CD14-positive monocyte (primary cell): ENCODE results near the gene DNAJB8. TPM values are rescaled to one million over a fixed set of nuclear protein-coding genes. Genes with fewer than 3 reads are reported as not detected.

Source experiments
- DNase-seq, 3 donors: peaks; one replicate each; pipeline ENCODE4 v3.0.0-alpha.2; 2011 to 2022
- H2AFZ ChIP-seq: 2 replicates; pipeline ENCODE4 v1.6.0; 2012; ENCODE audit warnings: mild to moderate bottlenecking, low read depth, low read length, inconsistent platforms; ENCODE audit not compliant: insufficient read depth, poor library complexity, severe bottlenecking
- H3K27ac ChIP-seq, 2 donors: 1 replicate in 1 of 2; 2 replicates in 1 of 2; pipeline ENCODE4 v1.5.1; 2012 to 2013; ENCODE audit warnings: low read length in 2 of 2, control low read depth in 1 of 2, inconsistent platforms in 1 of 2, low read depth in 1 of 2, mild to moderate bottlenecking in 1 of 2
- H3K27me3 ChIP-seq, 2 donors: one replicate each; pipeline versions ENCODE4 v1.6.0 to v1.6.1; 2011 to 2013; ENCODE audit warnings: low read length in 2 of 2; ENCODE audit not compliant: control insufficient read depth in 2 of 2, insufficient read depth in 2 of 2
- H3K36me3 ChIP-seq, 2 donors: replicated peaks in 1 of 2; 1 replicate in 1 of 2; 2 replicates in 1 of 2; pipeline versions ENCODE4 v1.5.1 to v1.6.1; 2012 to 2013; ENCODE audit warnings: low read length in 2 of 2, control low read depth in 1 of 2, inconsistent platforms in 1 of 2, mild to moderate bottlenecking in 1 of 2; ENCODE audit not compliant: insufficient read depth in 2 of 2, control insufficient read depth in 1 of 2
- H3K4me1 ChIP-seq, 2 donors: 1 replicate in 1 of 2; 2 replicates in 1 of 2; pipeline versions ENCODE4 v1.5.1 to v1.6.1; 2012 to 2013; ENCODE audit warnings: low read length in 2 of 2, control low read depth in 1 of 2, inconsistent platforms in 1 of 2, mild to moderate bottlenecking in 1 of 2, moderate library complexity in 1 of 2; ENCODE audit not compliant: insufficient read depth in 2 of 2, control insufficient read depth in 1 of 2
- H3K4me2 ChIP-seq: replicated peaks from 2 replicates; pipeline ENCODE3; 2012; ENCODE audit warnings: low read length, moderate library complexity, mild to moderate bottlenecking; ENCODE audit not compliant: poor library complexity, severe bottlenecking; ENCODE audit errors: extremely low read depth
- H3K4me3 ChIP-seq, 3 experiments: fragments of 200-600 bp in 1 of 3; sonication (generic) in 1 of 3; replicated peaks in 1 of 3; 1 replicate in 2 of 3; 2 replicates in 1 of 3; pipeline ENCODE4 v1.5.1; 2011 to 2013; ENCODE audit warnings: low read length in 3 of 3, mild to moderate bottlenecking in 3 of 3, control low read depth in 2 of 3, low read depth in 2 of 3, inconsistent platforms in 1 of 3, moderate library complexity in 1 of 3
- H3K79me2 ChIP-seq: 2 replicates; pipeline ENCODE4 v1.6.0; 2012; ENCODE audit warnings: mild to moderate bottlenecking, control low read depth, inconsistent platforms, low read length, moderate library complexity; ENCODE audit not compliant: insufficient read depth
- H3K9ac ChIP-seq: 2 replicates; pipeline ENCODE4 v1.6.0; 2017; ENCODE audit warnings: low read length, mild to moderate bottlenecking; ENCODE audit not compliant: insufficient read depth, poor library complexity, severe bottlenecking
- H3K9me3 ChIP-seq, 2 donors: replicated peaks in 1 of 2; 1 replicate in 1 of 2; 2 replicates in 1 of 2; pipeline versions ENCODE4 v1.5.1 to v1.6.1; 2012 to 2013; ENCODE audit warnings: low read length in 2 of 2, control low read depth in 1 of 2; ENCODE audit not compliant: control insufficient read depth in 1 of 2, insufficient read depth in 1 of 2
- H4K20me1 ChIP-seq: 2 replicates; pipeline ENCODE4 v1.6.0; 2012; ENCODE audit warnings: mild to moderate bottlenecking, low read length, control low read depth, moderate library complexity; ENCODE audit not compliant: insufficient read depth
- H3K27ac Mint-ChIP-seq, 7 donors: one replicate each; pipeline ENCODE4 v1.8.0; 2020; ENCODE audit warnings: mild to moderate bottlenecking in 7 of 7, mixed read lengths in 7 of 7, moderate library complexity in 6 of 7, inconsistent platforms in 2 of 7
- H3K27me3 Mint-ChIP-seq, 3 donors: one replicate each; pipeline ENCODE4 v1.8.0; 2021 to 2022; ENCODE audit warnings: low read depth in 3 of 3, mild to moderate bottlenecking in 3 of 3, mixed read lengths in 3 of 3, moderate library complexity in 3 of 3, inconsistent platforms in 1 of 3
- H3K36me3 Mint-ChIP-seq, 2 donors: one replicate each; pipeline ENCODE4 v1.8.0; 2020; ENCODE audit warnings: mixed read lengths in 2 of 2, inconsistent platforms in 1 of 2, mild to moderate bottlenecking in 1 of 2
- H3K4me1 Mint-ChIP-seq: one replicate; pipeline ENCODE4 v1.8.0; 2020; ENCODE audit warnings: mild to moderate bottlenecking, mixed read lengths
- H3K4me3 Mint-ChIP-seq, 2 donors: one replicate each; pipeline ENCODE4 v1.8.0; 2020; ENCODE audit warnings: mild to moderate bottlenecking in 2 of 2, mixed read lengths in 2 of 2, moderate library complexity in 1 of 2
- H3K9me3 Mint-ChIP-seq, 7 donors: one replicate each; pipeline ENCODE4 v1.8.0; 2020 to 2022; ENCODE audit warnings: mixed read lengths in 7 of 7, mild to moderate bottlenecking in 6 of 7, moderate library complexity in 6 of 7, inconsistent platforms in 2 of 7
- CTCF ChIP-seq: fragments of 200-600 bp; IDR thresholded peaks from one replicate; pipeline ENCODE4 v1.8.0; 2022; ENCODE audit warnings: antibody characterized with exemption, mild to moderate bottlenecking
- WGBS: methylation state at CpG from one replicate; pipeline ENCODE4 v1.1.5; 2013; ENCODE audit warnings: missing lambda C conversion rate; ENCODE audit not compliant: insufficient coverage; 5-methylcytosine and 5-hydroxymethylcytosine counted together
- intact Hi-C, 2 donors: fragments of 100-400 bp; cut with micrococcal nuclease; formaldehyde crosslinking; loops; one replicate each; pipeline versions ENCODE4 v1.15.0 to v1.15.1; 2023
- polyA plus RNA-seq, 3 donors: library from polyadenylated mRNA; depleted of rRNA in 1 of 3; unstranded in 2 of 3; stranded (reverse) in 1 of 3; fragments of 300-500 nt in 2 of 3; fragments of >200 nt in 1 of 3; fragmentation: Illumina TruSeq in 2 of 3; gene quantifications; 1 replicate in 2 of 3; 2 replicates in 1 of 3; pipeline ENCODE4 v1.2.3, GENCODE V29; 2012 to 2021

The DNAJB8 gene
- polyA plus RNA-seq, 3 donors: not detected

- no peak overlapping the region for H3K4me2 ChIP-seq
- Mint-ChIP-seq H3K9me3 (peaks cover 0 to 5% (median 0%) of the 10 kb centered on the region in 7 donors), H3K4me1 (no peaks in the 10 kb centered on the region), H3K4me3 (no peak overlapping the region), H3K27me3 (peaks cover 29 to 52% (median 44%) of the 10 kb centered on the region in 3 donors), H3K27ac (no peak overlapping the region), H3K36me3 (no peaks in the 10 kb centered on the region)
- H3K27me3 ChIP-seq: peaks cover 0 to 29% of the 10 kb centered on the region in 2 donors
- no peaks in the 10 kb centered on the region for H3K9me3 ChIP-seq
- H3K36me3 ChIP-seq: no peaks in the 10 kb centered on the region
- H3K4me1 ChIP-seq: no peaks in the 10 kb centered on the region
- no peak overlapping the region for H2AFZ ChIP-seq
- no peaks in the 10 kb centered on the region for H4K20me1 ChIP-seq
- H3K27ac ChIP-seq: no peak overlapping the region
- WGBS: no CpG with 5 or more reads among the region's 2 CpGs
- H3K4me3 ChIP-seq: no peak overlapping the region
- intact Hi-C loops: no loop called here
- no peak for DNase-seq
- TF ChIP-seq CTCF: no peak
- no peaks in the 10 kb centered on the region for H3K79me2 ChIP-seq
- H3K9ac ChIP-seq: no peak overlapping the region
Observed at GRCh38 chr3:128454310-128454618, 12.4 kb downstream of the DNAJB8 start.

DNA sequence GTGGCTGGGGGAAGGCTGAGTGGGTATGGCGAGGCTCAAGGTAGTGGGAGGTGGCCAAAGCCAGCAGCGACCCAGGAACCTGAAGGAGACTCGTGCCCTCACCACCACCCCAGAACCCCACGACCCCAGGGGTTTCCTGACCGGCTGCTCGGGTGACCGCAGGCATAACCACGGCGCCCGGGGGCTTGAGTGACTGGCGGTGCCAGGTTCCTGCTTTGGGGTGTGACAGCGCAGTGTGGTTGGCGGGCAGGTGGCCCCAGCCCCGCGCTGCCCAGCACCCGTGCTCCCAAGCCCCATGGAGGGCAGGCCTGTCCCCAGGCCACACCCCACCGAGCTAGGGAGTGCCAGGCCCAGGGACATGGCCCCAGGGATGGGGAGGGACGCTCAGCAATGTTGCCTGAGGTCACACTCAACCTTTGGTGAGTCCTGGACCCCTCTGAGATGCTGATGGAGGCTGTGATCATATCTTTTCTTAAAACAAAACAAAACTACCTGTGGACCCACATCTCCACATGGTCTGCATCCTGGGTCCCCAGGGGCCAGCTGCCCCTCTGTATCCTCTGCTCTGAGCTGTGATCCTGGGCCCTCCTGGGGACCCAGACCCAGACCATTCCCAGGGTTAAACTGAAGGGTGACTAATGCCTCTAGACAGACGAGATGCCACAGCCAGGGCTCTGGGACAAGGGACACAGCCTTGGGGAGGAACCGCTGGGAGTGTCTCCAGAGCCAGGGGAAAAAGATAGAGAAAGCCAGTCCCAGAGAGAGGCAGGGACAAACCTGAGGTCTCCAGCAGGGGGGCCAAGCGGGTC, 13.0 kb downstream of the DNAJB8 start:
- Histone ChIP-seq H3K36me3 (no peaks in the 10 kb centered on the region), H4K20me1 (no peaks in the 10 kb centered on the region), H3K27ac (no peak overlapping the region), H3K4me2 (no peak overlapping the region), H3K4me3 (no peak overlapping the region), H3K79me2 (no peaks in the 10 kb centered on the region), H2AFZ (no peak overlapping the region), H3K9ac (no peak overlapping the region), H3K4me1 (no peaks in the 10 kb centered on the region), H3K27me3 (peaks cover 0 to 30% of the 10 kb centered on the region in 2 donors), H3K9me3 (no peaks in the 10 kb centered on the region)
- Mint-ChIP-seq H3K27me3 (peaks cover 30 to 52% (median 41%) of the 10 kb centered on the region in 3 donors), H3K4me3 (peak overlapping the region in 1 of 2 donors; percentile 44), H3K27ac (no peak overlapping the region), H3K4me1 (peaks cover 2% of the 10 kb centered on the region), H3K36me3 (no peaks in the 10 kb centered on the region), H3K9me3 (peaks cover 0 to 5% (median 0%) of the 10 kb centered on the region in 7 donors)
- intact Hi-C loops: no loop called here
- WGBS: 25% methylated on average over 18 of the region's 21 CpGs
- no peak for DNase-seq
- TF ChIP-seq CTCF: no peak
